Measurements from ENCODE around the gene NIM1K.

Gene NIM1K

GRCh38 chr5:43312076-43312661 lies 120.1 kb downstream of the NIM1K start:
- Histone ChIP-seq H3K36me3 (ENCODE audit: control insufficient read depth in 2 of 2, insufficient read depth in 1 of 2, low read length in 2 of 2) (peaks cover 0 to 24% of the 10 kb centered on the region in 2 experiments; a peak in 2 of 3 replicates), H3K27ac (ENCODE audit: extremely low read depth, low read depth, low read length) (peak overlapping the region; percentile 83), H3K9me3 (ENCODE audit: control insufficient read depth, insufficient read depth, low read depth, low read length) (no peaks in the 10 kb centered on the region), H3K4me1 (ENCODE audit: control insufficient read depth, insufficient read depth, low read length) (peaks cover 19% of the 10 kb centered on the region), H3K4me3 (ENCODE audit: low read depth, low read length) (peak overlapping the region; percentile 90)
- ChIA-PET POLR2A (interaction anchor here (1.4 to 4.2 kb wide), 7 partner anchors 8 to 404 kb away, joined by 4 to 52 read pairs (median 15); partner anchors contain the start of genes TMEM267 and ZNF131), CTCF (interaction anchor here (0.6 to 2.3 kb wide), 12 partner anchors 12 to 1025 kb away, joined by 3 to 7 read pairs (median 3); partner anchors contain the start of gene TMEM267)
- TF ChIP-seq ZNF654 (tag by site-specific recombination; IDR thresholded peaks at IDR 0.05; ENCODE audit: low read depth) (no peak), ZBTB17 (tag by site-specific recombination; IDR thresholded peaks at IDR 0.05) (peak; percentile 69)

GRCh38 chr5:43312699-43313034 lies 120.6 kb downstream of the NIM1K start:
- TF ChIP-seq ZNF366 (tag by site-specific recombination; conservative IDR thresholded peaks at IDR 0.05) (0 out of 2 replicates have a peak, but pooled peaks have one; percentile 33), KLF9 (tag by site-specific recombination; IDR thresholded peaks at IDR 0.05; ENCODE audit: low read depth) (peak; percentile 89), ZBTB44 (tag by site-specific recombination; IDR thresholded peaks at IDR 0.05) (no peak)
- TF ChIP-seq, protein P1, sequence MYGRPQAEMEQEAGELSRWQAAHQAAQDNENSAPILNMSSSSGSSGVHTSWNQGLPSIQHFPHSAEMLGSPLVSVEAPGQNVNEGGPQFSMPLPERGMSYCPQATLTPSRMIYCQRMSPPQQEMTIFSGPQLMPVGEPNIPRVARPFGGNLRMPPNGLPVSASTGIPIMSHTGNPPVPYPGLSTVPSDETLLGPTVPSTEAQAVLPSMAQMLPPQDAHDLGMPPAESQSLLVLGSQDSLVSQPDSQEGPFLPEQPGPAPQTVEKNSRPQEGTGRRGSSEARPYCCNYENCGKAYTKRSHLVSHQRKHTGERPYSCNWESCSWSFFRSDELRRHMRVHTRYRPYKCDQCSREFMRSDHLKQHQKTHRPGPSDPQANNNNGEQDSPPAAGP (tag by site-specific recombination; IDR thresholded peaks at IDR 0.05), result no peak
- POLR2A ChIA-PET, result interaction anchor here (0.7 to 4.2 kb wide), 14 partner anchors 9 to 404 kb away, joined by 3 to 52 read pairs (median 4); partner anchors contain the start of genes TMEM267 and ZNF131
- CTCF ChIA-PET, result interaction anchor here (0.6 to 2.3 kb wide), 12 partner anchors 14 to 1024 kb away, joined by 3 to 6 read pairs (median 4); partner anchors contain the start of gene TMEM267
- H3K4me1 ChIP-seq (ENCODE audit: control insufficient read depth, insufficient read depth, low read length), result peaks cover 19% of the 10 kb centered on the region
- H3K9me3 ChIP-seq (ENCODE audit: control insufficient read depth, insufficient read depth, low read depth, low read length), result no peaks in the 10 kb centered on the region
- H3K27ac ChIP-seq (ENCODE audit: extremely low read depth, low read depth, low read length), result peak overlapping the region; percentile 83
- H3K4me3 ChIP-seq (ENCODE audit: low read depth, low read length), result peak overlapping the region; percentile 90
- peaks cover 0 to 19% of the 10 kb centered on the region in 2 experiments; a peak in 2 of 3 replicates for H3K36me3 ChIP-seq (ENCODE audit: control insufficient read depth in 2 of 2, insufficient read depth in 1 of 2, low read length in 2 of 2)

GRCh38 chr5:43313035-43313853 lies 121.2 kb downstream of the NIM1K start, which contains the start of gene HMGCS1:
TSS of gene HMGCS1 (minus strand) at chr5:43313412. CDS start at chr5:43298965, 14,447 bp downstream.
- ChIA-PET CTCF (interaction anchor here (0.6 to 2.3 kb wide), 16 partner anchors 15 to 1024 kb away, joined by 3 to 8 read pairs (median 3); partner anchors contain the start of gene TMEM267), POLR2A (interaction anchor here (0.5 to 4.2 kb wide), 28 partner anchors 9 to 890 kb away, joined by 3 to 52 read pairs (median 4); partner anchors contain the start of genes C5orf34, GHR, TMEM267 and ZNF131)
- Histone ChIP-seq H3K4me1 (ENCODE audit: control insufficient read depth, insufficient read depth, low read length) (peaks cover 19% of the 10 kb centered on the region), H3K36me3 (ENCODE audit: control insufficient read depth in 2 of 2, insufficient read depth in 1 of 2, low read length in 2 of 2) (peaks cover 0 to 16% of the 10 kb centered on the region in 2 experiments; a peak in 2 of 3 replicates), H3K27ac (ENCODE audit: extremely low read depth, low read depth, low read length) (peak within 1 kb of the TSS; percentile 83), H3K4me3 (ENCODE audit: low read depth, low read length) (peak within 1 kb of the TSS; percentile 90), H3K9me3 (ENCODE audit: control insufficient read depth, insufficient read depth, low read depth, low read length) (no peaks in the 10 kb centered on the region)
- TF ChIP-seq ZBTB17 (tag by site-specific recombination; IDR thresholded peaks at IDR 0.05) (peak; percentile 51), ZBTB11 (tag by site-specific recombination; conservative IDR thresholded peaks at IDR 0.05; ENCODE audit: low read depth) (no peak; the same call in 1 of the 2 replicates), ZNF704 (tag by site-specific recombination; IDR thresholded peaks at IDR 0.05) (no peak), ZNF416 (tag by site-specific recombination; IDR thresholded peaks at IDR 0.05) (no peak), ZNF600 (tag by site-specific recombination; IDR thresholded peaks at IDR 0.05) (peak; percentile 89), ZNF660 (tag by site-specific recombination; IDR thresholded peaks at IDR 0.05) (peak; percentile 81; the same call in 1 of the 2 replicates), ZNF701 (tag by site-specific recombination; IDR thresholded peaks at IDR 0.05) (no peak), ZNF830 (tag by site-specific recombination; IDR thresholded peaks at IDR 0.05; ENCODE audit: low read depth) (no peak), GFI1B (tag by site-specific recombination; IDR thresholded peaks at IDR 0.05) (no peak), KLF7 (tag by site-specific recombination; IDR thresholded peaks at IDR 0.05; ENCODE audit: borderline replicate concordance) (peak; percentile 43; the same call in 1 of the 2 replicates), ZNF211 (tag by site-specific recombination; IDR thresholded peaks at IDR 0.05; ENCODE audit: low read depth) (no peak)
- TF ChIP-seq, protein P2, sequence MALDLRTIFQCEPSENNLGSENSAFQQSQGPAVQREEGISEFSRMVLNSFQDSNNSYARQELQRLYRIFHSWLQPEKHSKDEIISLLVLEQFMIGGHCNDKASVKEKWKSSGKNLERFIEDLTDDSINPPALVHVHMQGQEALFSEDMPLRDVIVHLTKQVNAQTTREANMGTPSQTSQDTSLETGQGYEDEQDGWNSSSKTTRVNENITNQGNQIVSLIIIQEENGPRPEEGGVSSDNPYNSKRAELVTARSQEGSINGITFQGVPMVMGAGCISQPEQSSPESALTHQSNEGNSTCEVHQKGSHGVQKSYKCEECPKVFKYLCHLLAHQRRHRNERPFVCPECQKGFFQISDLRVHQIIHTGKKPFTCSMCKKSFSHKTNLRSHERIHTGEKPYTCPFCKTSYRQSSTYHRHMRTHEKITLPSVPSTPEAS (tag by site-specific recombination; IDR thresholded peaks at IDR 0.05), result no peak
